ENCODE results near the gene DUOXA1. TPM values are rescaled to one million over a fixed set of nuclear protein-coding genes. Genes with fewer than 3 reads are reported as not detected.

The DUOXA1 gene
- polyA plus RNA-seq, 2 of the 4 experiments (the other 2 are of a cell fraction), result 0.18 to 0.23 TPM

GRCh38 chr15:45164914-45165313, 35.2 kb upstream of the DUOXA1 start:
- Histone ChIP-seq H3K4me1 (peaks cover 11% of the 10 kb centered on the region), H3K4me2 (no peak overlapping the region), H3K27ac (no peak overlapping the region), H3K4me3 (no peak overlapping the region), H3K9me3 (no peaks in the 10 kb centered on the region)
- POLR2A ChIA-PET, result interaction anchor here (0.6 to 1.1 kb wide), 2 partner anchors 36 to 111 kb away, joined by 3 to 4 read pairs; no protein-coding TSS in a partner anchor
- TF ChIP-seq RARB (CRISPR knock-in tag; IDR thresholded peaks at IDR 0.05) (no peak), JUNB (IDR thresholded peaks at IDR 0.05) (no peak), GATA3 (IDR thresholded peaks at IDR 0.05; ENCODE audit: borderline replicate concordance) (no peak), PBX3 (IDR thresholded peaks at IDR 0.05) (no peak)
- 100% methylated on average over 1 of the region's 1 CpG for WGBS (ENCODE audit: missing lambda C conversion rate)
- no peak for DNase-seq (ENCODE audit: low read depth in 1 of 2, low spot score in 1 of 2)
- FAIRE-seq, result no peak
- CTCF ChIA-PET, result interaction anchor here (2.5 to 8.6 kb wide), 4 partner anchors 37 to 293 kb away, joined by 7 to 104 read pairs (median 24); a partner anchor contains a TSS
- ATAC-seq, result no peak

- ATAC-seq (no peak), FAIRE-seq (no peak), DNase-seq (ENCODE audit: low read depth in 1 of 2, low spot score in 1 of 2) (no peak)
- 94% methylated on average over 5 of the region's 9 CpGs for WGBS (ENCODE audit: missing lambda C conversion rate)
- no peak for TF ChIP-seq RARB (CRISPR knock-in tag; IDR thresholded peaks at IDR 0.05)
- no peak for TF ChIP-seq RCOR1 (IDR thresholded peaks at IDR 0.05; ENCODE audit: low read depth, low read length)
- no peak for TF ChIP-seq CEBPB (IDR thresholded peaks at IDR 0.05)
- no peak for TF ChIP-seq ZFP36 (IDR thresholded peaks at IDR 0.05; ENCODE audit: borderline replicate concordance, partially characterized antibody)
- ChIA-PET POLR2A (interaction anchor here (0.9 to 1.9 kb wide), 4 partner anchors 37 to 239 kb away, joined by 3 to 14 read pairs (median 5); a partner anchor contains a TSS), CTCF (interaction anchor here (0.7 to 8.6 kb wide), 37 partner anchors 8 to 454 kb away, joined by 3 to 104 read pairs (median 6); a partner anchor contains a TSS)
- no peaks in the 10 kb centered on the region for H3K9me3 ChIP-seq
- no peak overlapping the region for H3K27ac ChIP-seq
- H3K4me2 ChIP-seq, result no peak overlapping the region
- H3K4me3 ChIP-seq, result no peak overlapping the region
- peaks cover 11% of the 10 kb centered on the region for H3K4me1 ChIP-seq
These were observed 33.8 kb upstream of the DUOXA1 start for GRCh38 chr15:45163508-45163856.

GRCh38 chr15:45162771-45163507, 33.3 kb upstream of the DUOXA1 start:
- ChIA-PET CTCF (interaction anchor here (0.7 to 8.6 kb wide), 40 partner anchors 9 to 454 kb away, joined by 3 to 104 read pairs (median 6); a partner anchor contains a TSS), POLR2A (interaction anchor here (0.9 to 1.9 kb wide), 4 partner anchors 37 to 240 kb away, joined by 3 to 14 read pairs (median 5); a partner anchor contains a TSS)
- ATAC-seq, result peak; percentile 77 to 87
- H3K4me3 ChIP-seq, result no peak overlapping the region
- peak overlapping the region in 1 of 2 experiments; percentile 35; a peak in 3 of 6 replicates for H3K27ac ChIP-seq
- peak; percentile 74 to 89 for DNase-seq (ENCODE audit: low read depth in 1 of 2, low spot score in 1 of 2)
- WGBS (ENCODE audit: missing lambda C conversion rate), result 3% methylated on average over 5 of the region's 7 CpGs
- H3K4me1 ChIP-seq, result peaks cover 11% of the 10 kb centered on the region
- no peak for FAIRE-seq
- H3K9me3 ChIP-seq, result no peaks in the 10 kb centered on the region
- TF ChIP-seq FOSB (CRISPR knock-in tag; IDR thresholded peaks at IDR 0.05) (no peak), CTCF (IDR thresholded peaks at IDR 0.05) (peak; percentile 74), RAD21 (conservative IDR thresholded peaks at IDR 0.05 in 1 of 2, IDR thresholded peaks at IDR 0.05 in 1 of 2) (peak; percentile 82 to 86), MAX (IDR thresholded peaks at IDR 0.05) (no peak), SMC3 (IDR thresholded peaks at IDR 0.05) (peak; percentile 60)
- no peak overlapping the region for H3K4me2 ChIP-seq

- ChIA-PET POLR2A (no interaction called here), CTCF (interaction anchor here (0.6 to 8.6 kb wide), 7 partner anchors 8 to 293 kb away, joined by 3 to 104 read pairs (median 8); no protein-coding TSS in a partner anchor)
- no peak for FAIRE-seq
- Histone ChIP-seq H3K9me3 (no peaks in the 10 kb centered on the region), H3K4me2 (no peak overlapping the region), H3K4me3 (no peak overlapping the region), H3K4me1 (peaks cover 11% of the 10 kb centered on the region), H3K27ac (no peak overlapping the region)
- 93% methylated on average over 9 of the region's 14 CpGs for WGBS (ENCODE audit: missing lambda C conversion rate)
- no peak for ATAC-seq
- DNase-seq (ENCODE audit: low read depth in 1 of 2, low spot score in 1 of 2), result no peak
- TF ChIP-seq GATA3 (IDR thresholded peaks at IDR 0.05; ENCODE audit: borderline replicate concordance), result no peak
- no peak for TF ChIP-seq PBX3 (IDR thresholded peaks at IDR 0.05)
- TF ChIP-seq HEYL (CRISPR knock-in tag; IDR thresholded peaks at IDR 0.05), result no peak
- TF ChIP-seq ELK1 (IDR thresholded peaks at IDR 0.05; ENCODE audit: low read depth, low read length), result no peak
- TF ChIP-seq RAD21 (conservative IDR thresholded peaks at IDR 0.05 in 1 of 2, IDR thresholded peaks at IDR 0.05 in 1 of 2), result no peak
- no peak for TF ChIP-seq POLR2A (IDR thresholded peaks at IDR 0.05; ENCODE audit: low read length)
- no peak for TF ChIP-seq ZSCAN20 (CRISPR knock-in tag; IDR thresholded peaks at IDR 0.05)
- TF ChIP-seq CHD4 (IDR thresholded peaks at IDR 0.05; ENCODE audit: borderline replicate concordance), result no peak
- no peak for TF ChIP-seq MAX (IDR thresholded peaks at IDR 0.05)
- no peak for TF ChIP-seq JUNB (IDR thresholded peaks at IDR 0.05)
- no peak for TF ChIP-seq HOXB5 (CRISPR knock-in tag; IDR thresholded peaks at IDR 0.05)
- no peak for TF ChIP-seq NPAS2 (CRISPR knock-in tag; IDR thresholded peaks at IDR 0.05; ENCODE audit: borderline replicate concordance)
These were observed 32.0 kb upstream of the DUOXA1 start for GRCh38 chr15:45161666-45162065.
